Mammary epithelial cell (primary cell): ENCODE data around the gene CDON.

Experiments
- CTCF ChIP-seq, 2 donors: IDR thresholded peaks in 1 of 2; conservative IDR thresholded peaks in 1 of 2; 2 replicates each; pipeline ENCODE4 v1.5.1; 2011 to 2012; ENCODE audit warnings: inconsistent platforms in 2 of 2, low read length in 2 of 2, mild to moderate bottlenecking in 2 of 2, control low read depth in 1 of 2, low read depth in 1 of 2; ENCODE audit not compliant: insufficient read depth in 1 of 2; ENCODE audit errors: extremely low read depth in 1 of 2
- EZH2 ChIP-seq: IDR thresholded peaks from 2 replicates; pipeline ENCODE4 v1.6.1; 2012; ENCODE audit warnings: low read length, inconsistent platforms, borderline replicate concordance

- TF ChIP-seq CTCF (conservative IDR thresholded peaks at IDR 0.05 in 1 of 2, IDR thresholded peaks at IDR 0.05 in 1 of 2; ENCODE audit: extremely low read depth in 1 of 2, insufficient read depth in 1 of 2, low read depth in 1 of 2, low read length in 2 of 2) (no peak), EZH2 (no peak)
These were observed 95.2 kb downstream of the CDON start for GRCh38 chr11:125967515-125967914.
